Gastrocnemius medialis (tissue), 4 donors: ENCODE results near the gene CDKN2B-AS1. TPM values are rescaled to one million over a fixed set of nuclear protein-coding genes. Genes with fewer than 3 reads are reported as not detected.

Experiments used
- ATAC-seq, 2 donors: fragments of 150-250 bp; one replicate each; pipeline ENCODE4 v1.9.1; 2016
- DNase-seq, 2 donors: peaks; one replicate each; pipeline ENCODE4 v3.0.0-alpha.2; 2019
- H3K27ac ChIP-seq, 4 donors: fragments of 200-600 bp; sonication (generic); 1 replicate in 1 of 4; 2 replicates in 3 of 4; pipeline ENCODE4 v1.5.1; 2016 to 2018; ENCODE audit warnings: mild to moderate bottlenecking in 2 of 4, moderate library complexity in 1 of 4
- H3K27me3 ChIP-seq, 3 donors: fragments of 200-600 bp; sonication (generic) in 2 of 3; 1 replicate in 1 of 3; 2 replicates in 2 of 3; pipeline versions ENCODE4 v1.5.1 to v1.6.0; 2016 to 2019; ENCODE audit warnings: mild to moderate bottlenecking in 1 of 3, moderate library complexity in 1 of 3
- H3K36me3 ChIP-seq, 2 donors: fragments of 200-600 bp; sonication (generic) in 1 of 2; one replicate each; pipeline ENCODE4 v1.5.1; 2017 to 2018
- H3K4me1 ChIP-seq, 2 donors: fragments of 200-600 bp; sonication (generic) in 1 of 2; one replicate each; pipeline ENCODE4 v1.5.1; 2016 to 2017; ENCODE audit warnings: mild to moderate bottlenecking in 2 of 2
- H3K4me3 ChIP-seq, 4 donors: fragments of 200-600 bp; sonication (generic) in 3 of 4; 1 replicate in 1 of 4; 2 replicates in 3 of 4; pipeline ENCODE4 v1.5.1; 2016 to 2019; ENCODE audit warnings: mild to moderate bottlenecking in 2 of 4
- H3K9me3 ChIP-seq, 3 donors: fragments of 200-600 bp; sonication (generic) in 2 of 3; 1 replicate in 1 of 3; 2 replicates in 2 of 3; pipeline ENCODE4 v1.5.1; 2016 to 2019
- CTCF ChIP-seq, 5 experiments: fragments of 450-650 bp in 3 of 5; fragments of 200-600 bp in 2 of 5; sonication (generic) in 2 of 5; IDR thresholded peaks in 4 of 5; conservative IDR thresholded peaks in 1 of 5; 1 replicate in 4 of 5; 2 replicates in 1 of 5; pipeline ENCODE4 v1.5.1; 2016 to 2019; ENCODE audit warnings: antibody characterized with exemption in 5 of 5, mild to moderate bottlenecking in 3 of 5, moderate library complexity in 3 of 5
- POLR2A ChIP-seq, 2 donors: fragments of 450-650 bp; IDR thresholded peaks; one replicate each; pipeline ENCODE4 v1.6.1; 2017; ENCODE audit warnings: antibody characterized with exemption in 2 of 2, mild to moderate bottlenecking in 2 of 2, moderate library complexity in 2 of 2
- in situ Hi-C, 4 donors: fragments of 200-750 bp; cut with MboI; loops; one replicate each; pipeline versions ENCODE4 v1.15.0 to v1.8.0; 2017; ENCODE audit warnings: low sequenced_read_pairs in 4 of 4
- intact Hi-C: fragments of 100-400 bp; cut with DNase I; formaldehyde crosslinking; loops from one replicate; pipeline ENCODE4 v1.15.1; 2023; ENCODE audit warnings: low total_unique reads
- total RNA-seq, 4 donors: library from RNA; depleted of rRNA; stranded (reverse); fragments of >200 nt; gene quantifications; one replicate each; pipeline versions ENCODE4 v1.1.0 to v1.2.3, GENCODE V29; 2016

Gene CDKN2B-AS1
- total RNA-seq, 4 donors from 2014 or later = 0.46 TPM; not detected in 3

- intact Hi-C loops = no loop called here
- DNase-seq = no peak
- TF ChIP-seq CTCF (IDR thresholded peaks at IDR 0.05 in 4 of 5, conservative IDR thresholded peaks at IDR 0.05 in 1 of 5) (no peak), POLR2A (IDR thresholded peaks at IDR 0.05) (no peak)
- peaks cover 86 to 93% (median 92%) of the 10 kb centered on the region in 3 donors for H3K27me3 ChIP-seq
- no peak overlapping the region for H3K27ac ChIP-seq
- H3K4me3 ChIP-seq = no peak overlapping the region
- H3K4me1 ChIP-seq = peaks cover 13% of the 10 kb centered on the region in 2 donors
- H3K36me3 ChIP-seq = no peaks in the 10 kb centered on the region
- in situ Hi-C loops = loop anchor here in 2 of 4 donors (25.0 kb wide), 1 partner anchor 639 kb away; the partner anchor contains the start of gene KLHL9 (in 2 of the 2)
- ATAC-seq = no peak
- H3K9me3 ChIP-seq = no peaks in the 10 kb centered on the region
These were observed 18.2 kb upstream of the CDKN2B-AS1 start for GRCh38 chr9:21976334-21976875.

DNA sequence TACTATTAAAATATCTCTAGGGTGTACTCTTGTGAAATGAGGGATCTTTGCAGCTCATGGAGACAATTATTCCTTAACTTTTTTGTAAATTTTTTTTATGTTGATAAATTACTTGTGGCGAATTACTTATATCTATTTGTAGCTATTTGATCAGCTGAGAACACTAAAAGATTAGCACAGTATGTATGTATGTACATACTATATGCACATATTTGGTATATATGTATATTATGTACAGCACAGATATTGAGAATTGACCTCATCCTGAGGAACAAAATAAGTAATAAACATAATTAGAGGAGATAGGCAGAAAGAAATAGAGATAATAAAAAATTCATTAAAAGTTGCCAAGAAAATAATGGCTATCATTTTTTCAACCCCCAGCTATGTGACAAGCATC lies 12.2 kb upstream of the CDKN2B-AS1 start:
- Histone ChIP-seq H3K27ac (no peak overlapping the region), H3K4me3 (no peak overlapping the region), H3K9me3 (no peaks in the 10 kb centered on the region), H3K36me3 (no peaks in the 10 kb centered on the region), H3K4me1 (no peaks in the 10 kb centered on the region), H3K27me3 (peaks cover 72 to 83% (median 78%) of the 10 kb centered on the region in 3 donors)
- TF ChIP-seq CTCF (IDR thresholded peaks at IDR 0.05 in 4 of 5, conservative IDR thresholded peaks at IDR 0.05 in 1 of 5) (no peak), POLR2A (IDR thresholded peaks at IDR 0.05) (no peak)
- ATAC-seq (no peak), DNase-seq (no peak)
- in situ Hi-C loops (loop anchor here in 2 of 4 donors (25.0 kb wide), 1 partner anchor 645 kb away; the partner anchor contains the start of gene KLHL9 (in 2 of the 2)), intact Hi-C loops (no loop called here)

DNA sequence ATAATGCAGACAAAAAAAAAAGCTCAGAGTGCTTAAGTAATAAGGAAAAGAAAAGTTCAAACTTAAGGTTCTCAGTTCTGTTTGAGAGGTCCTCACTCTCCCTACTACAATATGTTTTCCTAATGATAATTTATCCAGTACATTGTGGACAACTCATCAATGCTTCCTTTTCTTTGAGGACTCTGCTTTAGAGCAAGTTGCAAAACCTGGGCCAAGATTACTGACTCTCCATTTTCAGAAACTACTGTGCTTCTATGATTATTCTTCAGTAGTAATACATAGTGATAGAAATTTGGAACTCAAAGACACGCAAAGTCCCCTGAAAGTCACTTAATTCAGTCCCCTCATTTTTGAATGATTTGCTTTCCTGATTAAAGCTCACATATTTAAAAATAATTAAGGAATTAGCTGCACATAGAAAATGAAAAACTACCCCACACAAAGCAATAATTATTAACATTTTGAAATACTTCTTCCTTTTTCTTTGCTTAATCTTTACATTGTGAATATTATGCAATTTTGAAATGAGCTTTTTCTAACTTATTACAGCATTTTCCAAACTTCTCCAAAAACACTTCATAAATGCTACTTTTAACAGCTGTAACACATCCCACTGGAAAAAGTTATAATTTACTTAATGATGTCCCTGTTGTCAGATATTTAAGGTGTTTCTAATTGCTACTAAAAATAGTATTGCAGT lies 11.6 kb upstream of the CDKN2B-AS1 start:
- DNase-seq (no peak), ATAC-seq (no peak)
- TF ChIP-seq CTCF (IDR thresholded peaks at IDR 0.05 in 4 of 5, conservative IDR thresholded peaks at IDR 0.05 in 1 of 5) (no peak), POLR2A (IDR thresholded peaks at IDR 0.05) (no peak)
- peaks cover 72 to 83% (median 78%) of the 10 kb centered on the region in 3 donors for H3K27me3 ChIP-seq
- no peak overlapping the region for H3K4me3 ChIP-seq
- no peak overlapping the region for H3K27ac ChIP-seq
- intact Hi-C loops = no loop called here
- H3K4me1 ChIP-seq = no peaks in the 10 kb centered on the region
- in situ Hi-C loops = loop anchor here in 2 of 4 donors (25.0 kb wide), 1 partner anchor 646 kb away; the partner anchor contains the start of gene KLHL9 (in 2 of the 2)
- no peaks in the 10 kb centered on the region for H3K9me3 ChIP-seq
- H3K36me3 ChIP-seq = no peaks in the 10 kb centered on the region

- ATAC-seq = no peak
- no peak for DNase-seq
- H3K4me3 ChIP-seq = no peak overlapping the region
- H3K4me1 ChIP-seq = no peaks in the 10 kb centered on the region
- TF ChIP-seq CTCF (IDR thresholded peaks at IDR 0.05 in 4 of 5, conservative IDR thresholded peaks at IDR 0.05 in 1 of 5) (no peak), POLR2A (IDR thresholded peaks at IDR 0.05) (no peak)
- intact Hi-C loops (no loop called here), in situ Hi-C loops (loop anchor here in 2 of 4 donors (25.0 kb wide), 1 partner anchor 646 kb away; the partner anchor contains the start of gene KLHL9 (in 2 of the 2))
- H3K27ac ChIP-seq = no peak overlapping the region
- no peaks in the 10 kb centered on the region for H3K9me3 ChIP-seq
- no peaks in the 10 kb centered on the region for H3K36me3 ChIP-seq
- peaks cover 71 to 84% (median 82%) of the 10 kb centered on the region in 3 donors for H3K27me3 ChIP-seq
These were observed 11.0 kb upstream of the CDKN2B-AS1 start for GRCh38 chr9:21983561-21983935.
